PC-3 (cell line): ENCODE data around the gene KDELR3. TPM values are rescaled to one million over a fixed set of nuclear protein-coding genes. Genes with fewer than 3 reads are reported as not detected.

Experiments
- ATAC-seq: fragments of 200-7000 bp; cut with Tn5 transposase; 2 replicates; pipeline ENCODE4 v1.9.1; 2020; ENCODE audit warnings: mild to moderate bottlenecking, moderate library complexity
- BruUV-seq: library from RNA; stranded (reverse); fragments of 400-500 nt; replicated peaks from 2 replicates; lab custom pipeline; 2021; lab: Mats Ljungman, UMichigan
- CTCF ChIA-PET: fragments of 300-600 bp; sonication (Branson Sonifier 250); formaldehyde crosslinking; loops from one replicate; lab custom pipeline; 2022; ENCODE audit warnings: antibody characterized with exemption; lab: Charles Lee
- POLR2A ChIA-PET: fragments of 300-600 bp; sonication (Branson Sonifier 250); formaldehyde crosslinking; loops from one replicate; lab custom pipeline; 2022; ENCODE audit warnings: antibody characterized with exemption; ENCODE audit not compliant: unreplicated experiment; lab: Charles Lee
- DNase-seq: peaks from one replicate; pipeline ENCODE4 v3.0.0-alpha.2; 2015
- H2AFZ ChIP-seq: fragments of 300-600 bp; sonication (generic); 2 replicates; pipeline ENCODE4 v1.6.0; 2016; ENCODE audit warnings: antibody characterized with exemption, low read length
- H3F3A ChIP-seq: fragments of 300-600 bp; sonication (generic); one replicate; pipeline ENCODE4 v1.6.0; 2017; ENCODE audit warnings: antibody characterized with exemption, low read length, control low read depth, mild to moderate bottlenecking; ENCODE audit not compliant: unreplicated experiment
- H3K27ac ChIP-seq: fragments of 300-600 bp; sonication (generic); 2 replicates; pipeline ENCODE4 v1.5.1; 2016; ENCODE audit warnings: mild to moderate bottlenecking, low read length
- H3K27me3 ChIP-seq: fragments of 300-600 bp; sonication (generic); 2 replicates; pipeline ENCODE4 v1.6.1; 2016; ENCODE audit warnings: low read length, mixed read lengths
- H3K36me3 ChIP-seq: fragments of 300-600 bp; sonication (generic); 2 replicates; pipeline ENCODE4 v1.6.1; 2016; ENCODE audit warnings: low read depth, mixed run types, low read length, mixed read lengths
- H3K4me1 ChIP-seq: fragments of 300-600 bp; sonication (generic); 2 replicates; pipeline ENCODE4 v1.5.1; 2016; ENCODE audit warnings: low read length; ENCODE audit not compliant: insufficient read depth
- H3K4me2 ChIP-seq: fragments of 300-600 bp; sonication (generic); 2 replicates; pipeline ENCODE4 v1.6.0; 2016; ENCODE audit warnings: low read length
- H3K4me3 ChIP-seq: fragments of 300-600 bp; sonication (generic); 2 replicates; pipeline ENCODE4 v1.5.1; 2016; ENCODE audit warnings: mild to moderate bottlenecking, low read length, mixed read lengths
- H3K79me2 ChIP-seq: fragments of 300-600 bp; sonication (generic); 2 replicates; pipeline ENCODE4 v1.6.1; 2017; ENCODE audit warnings: low read length, mixed read lengths
- H3K9ac ChIP-seq: fragments of 300-600 bp; sonication (generic); 2 replicates; pipeline ENCODE4 v1.6.0; 2016; ENCODE audit warnings: mild to moderate bottlenecking, low read length
- H3K9me2 ChIP-seq: fragments of 300-600 bp; sonication (generic); replicated peaks from 2 replicates; pipeline ENCODE4 v1.6.1; 2016; ENCODE audit warnings: mixed run types, low read length, mixed read lengths
- H3K9me3 ChIP-seq: fragments of 300-600 bp; sonication (generic); 2 replicates; pipeline ENCODE4 v1.6.1; 2016; ENCODE audit warnings: low read length, mixed read lengths
- H4K20me1 ChIP-seq: fragments of 300-600 bp; sonication (generic); 2 replicates; pipeline ENCODE4 v1.6.1; 2016; ENCODE audit warnings: low read length, mixed read lengths
- EZH2 ChIP-seq: fragments of 300-600 bp; sonication (generic); IDR thresholded peaks from one replicate; pipeline ENCODE4 v1.6.1; 2017; ENCODE audit warnings: antibody characterized with exemption, mild to moderate bottlenecking, low read length; ENCODE audit not compliant: unreplicated experiment
- EZH2phosphoT487 ChIP-seq: fragments of 300-600 bp; sonication (generic); IDR thresholded peaks from 2 replicates; pipeline ENCODE4 v1.6.1; 2018; ENCODE audit warnings: mild to moderate bottlenecking, antibody characterized with exemption, low read length, borderline replicate concordance
- intact Hi-C: fragments of 100-400 bp; cut with micrococcal nuclease; formaldehyde crosslinking; loops from 2 replicates; pipeline ENCODE4 v1.9.0; 2023
- total RNA-seq: library from RNA; depleted of rRNA; stranded (reverse); fragments of >200 nt; gene quantifications from 2 replicates; pipeline ENCODE4 v1.2.3, GENCODE V29; 2014
- TF ChIP-seq, protein P1 (sequence below): fragments of 300-600 bp; sonication (generic); conservative IDR thresholded peaks from 2 replicates; pipeline ENCODE4 v1.5.1; 2017; ENCODE audit warnings: antibody characterized with exemption, low read depth, mild to moderate bottlenecking, low read length

The KDELR3 gene
- total RNA-seq, 1 experiment from 2014 or later, result 17.7 TPM

DNA sequence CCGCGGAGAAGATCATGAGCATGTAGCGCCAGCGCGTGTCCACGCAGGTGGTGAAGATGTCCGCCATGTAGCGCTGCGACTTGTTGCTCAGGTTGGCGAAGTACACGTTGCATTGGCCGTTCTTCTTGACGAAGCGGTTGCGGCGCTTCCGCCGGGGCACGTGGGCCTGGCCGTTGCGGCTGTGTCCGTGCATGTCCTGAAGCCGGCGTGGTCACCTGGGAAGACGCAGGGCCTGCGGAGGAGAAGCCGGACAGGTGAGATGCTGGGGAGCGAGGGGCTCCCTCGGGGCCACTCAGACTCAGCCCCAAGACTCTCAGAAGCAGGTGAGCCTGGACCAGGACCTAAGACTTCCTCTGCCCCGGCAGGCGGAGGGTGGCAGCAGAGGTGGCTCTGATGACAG is 40.0 kb upstream of the KDELR3 start:
- no peaks in the 10 kb centered on the region for H3K4me1 ChIP-seq
- no peaks in the 10 kb centered on the region for H3K36me3 ChIP-seq
- no peak overlapping the region for H3K4me2 ChIP-seq
- no peaks in the 10 kb centered on the region for H3F3A ChIP-seq
- ATAC-seq (no peak), DNase-seq (no peak)
- no peaks in the 10 kb centered on the region for H4K20me1 ChIP-seq
- H3K79me2 ChIP-seq, result no peaks in the 10 kb centered on the region
- H3K27me3 ChIP-seq, result no peaks in the 10 kb centered on the region
- no peak for TF ChIP-seq EZH2phosphoT487
- TF ChIP-seq, protein P1, sequence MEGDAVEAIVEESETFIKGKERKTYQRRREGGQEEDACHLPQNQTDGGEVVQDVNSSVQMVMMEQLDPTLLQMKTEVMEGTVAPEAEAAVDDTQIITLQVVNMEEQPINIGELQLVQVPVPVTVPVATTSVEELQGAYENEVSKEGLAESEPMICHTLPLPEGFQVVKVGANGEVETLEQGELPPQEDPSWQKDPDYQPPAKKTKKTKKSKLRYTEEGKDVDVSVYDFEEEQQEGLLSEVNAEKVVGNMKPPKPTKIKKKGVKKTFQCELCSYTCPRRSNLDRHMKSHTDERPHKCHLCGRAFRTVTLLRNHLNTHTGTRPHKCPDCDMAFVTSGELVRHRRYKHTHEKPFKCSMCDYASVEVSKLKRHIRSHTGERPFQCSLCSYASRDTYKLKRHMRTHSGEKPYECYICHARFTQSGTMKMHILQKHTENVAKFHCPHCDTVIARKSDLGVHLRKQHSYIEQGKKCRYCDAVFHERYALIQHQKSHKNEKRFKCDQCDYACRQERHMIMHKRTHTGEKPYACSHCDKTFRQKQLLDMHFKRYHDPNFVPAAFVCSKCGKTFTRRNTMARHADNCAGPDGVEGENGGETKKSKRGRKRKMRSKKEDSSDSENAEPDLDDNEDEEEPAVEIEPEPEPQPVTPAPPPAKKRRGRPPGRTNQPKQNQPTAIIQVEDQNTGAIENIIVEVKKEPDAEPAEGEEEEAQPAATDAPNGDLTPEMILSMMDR, result no peak
- TF ChIP-seq EZH2, result no peak
- ChIA-PET CTCF (no interaction called here), POLR2A (no interaction called here)
- no peak overlapping the region for H3K4me3 ChIP-seq
- no peaks in the 10 kb centered on the region for H3K9me2 ChIP-seq
- no TSS peak for BruUV-seq
- H3K9me3 ChIP-seq, result no peaks in the 10 kb centered on the region
- no peak overlapping the region for H3K27ac ChIP-seq
- intact Hi-C loops, result no loop called here
- H2AFZ ChIP-seq, result no peak overlapping the region
- no peak overlapping the region for H3K9ac ChIP-seq

DNA sequence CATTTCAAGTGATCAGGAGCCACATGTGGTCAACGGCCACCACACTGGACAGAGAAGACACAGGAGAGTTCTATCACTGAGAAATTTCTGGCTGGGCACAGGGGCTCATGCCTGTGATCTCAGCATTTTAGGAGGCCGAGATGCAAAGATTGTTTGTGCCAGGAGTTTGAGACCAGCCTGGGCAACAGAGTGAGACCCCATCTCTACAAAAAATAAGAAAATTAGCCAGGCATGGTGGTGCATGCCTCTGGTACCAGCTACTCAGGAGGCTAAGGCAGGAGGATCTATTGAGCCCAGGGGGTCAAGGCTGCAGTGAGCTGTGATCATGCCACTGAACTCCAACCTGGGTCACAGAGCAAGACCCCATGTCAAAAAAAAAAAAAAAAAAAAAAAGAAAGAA is 39.2 kb upstream of the KDELR3 start:
- POLR2A ChIA-PET, result no interaction called here
- Histone ChIP-seq H3K27ac (no peak overlapping the region), H4K20me1 (no peaks in the 10 kb centered on the region), H3K79me2 (no peaks in the 10 kb centered on the region), H3F3A (no peaks in the 10 kb centered on the region), H3K36me3 (no peaks in the 10 kb centered on the region), H3K4me3 (no peak overlapping the region), H3K4me1 (no peaks in the 10 kb centered on the region), H3K9me2 (no peaks in the 10 kb centered on the region), H3K9me3 (no peaks in the 10 kb centered on the region), H3K27me3 (no peaks in the 10 kb centered on the region), H3K9ac (no peak overlapping the region), H2AFZ (no peak overlapping the region), H3K4me2 (no peak overlapping the region)
- no TSS peak for BruUV-seq
- intact Hi-C loops, result no loop called here
- DNase-seq (no peak), ATAC-seq (no peak)
- CTCF ChIA-PET, result no interaction called here
- TF ChIP-seq EZH2, result no peak
- TF ChIP-seq, protein P1, result no peak
- TF ChIP-seq EZH2phosphoT487, result no peak

DNA sequence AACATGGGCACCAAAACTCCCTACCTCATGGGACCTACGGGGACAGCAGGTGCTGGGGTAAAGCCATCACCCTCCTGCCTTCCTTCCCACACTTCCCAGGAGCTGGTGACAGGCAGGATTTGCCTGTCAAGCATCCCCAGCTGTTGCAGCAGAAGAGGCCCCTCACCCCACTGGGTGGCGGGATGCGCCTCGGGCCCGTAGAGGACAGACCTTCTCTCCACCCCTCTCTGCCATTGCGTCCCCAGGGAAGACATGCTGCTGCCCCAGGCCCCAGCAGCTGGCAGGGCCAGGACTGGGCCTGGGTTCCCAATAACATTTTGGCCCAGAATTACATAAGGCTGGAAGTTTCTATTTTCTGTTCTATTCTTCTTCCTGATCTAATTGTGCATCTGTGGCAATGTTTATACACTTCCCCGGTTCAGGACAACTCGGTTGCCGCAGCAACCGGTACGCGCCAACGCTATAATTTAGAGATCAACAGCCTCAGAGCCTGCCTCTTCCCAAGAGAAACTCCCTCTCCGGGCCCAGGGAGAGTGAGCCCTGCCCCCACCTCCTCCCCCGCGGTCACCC is 38.3 kb upstream of the KDELR3 start:
- Histone ChIP-seq H3K9me2 (no peaks in the 10 kb centered on the region), H3K79me2 (no peaks in the 10 kb centered on the region), H4K20me1 (no peaks in the 10 kb centered on the region), H3K4me3 (no peak overlapping the region), H3K4me1 (no peaks in the 10 kb centered on the region), H3K27me3 (no peaks in the 10 kb centered on the region), H3K27ac (no peak overlapping the region), H3F3A (no peaks in the 10 kb centered on the region), H2AFZ (no peak overlapping the region), H3K4me2 (no peak overlapping the region), H3K9me3 (no peaks in the 10 kb centered on the region), H3K9ac (no peak overlapping the region), H3K36me3 (no peaks in the 10 kb centered on the region)
- DNase-seq (no peak), ATAC-seq (no peak)
- no peak for TF ChIP-seq EZH2
- TF ChIP-seq, protein P1, result no peak
- TF ChIP-seq EZH2phosphoT487, result no peak
- BruUV-seq, result no TSS peak
- intact Hi-C loops, result no loop called here
- POLR2A ChIA-PET, result no interaction called here
- CTCF ChIA-PET, result no interaction called here
